H9 (cell line): ENCODE results near the gene CCDC40. TPM values are rescaled to one million over a fixed set of nuclear protein-coding genes. Genes with fewer than 3 reads are reported as not detected.

ENCODE experiments used
- DNase-seq: peaks from one replicate; pipeline ENCODE4 v3.0.0-alpha.2; 2017
- H2AFZ ChIP-seq: one replicate; pipeline ENCODE4 v1.6.1; 2013; ENCODE audit warnings: mild to moderate bottlenecking, low read length, control low read depth, moderate library complexity
- H2AK5ac ChIP-seq: 2 replicates; pipeline ENCODE4 v1.6.1; 2013; ENCODE audit warnings: low read length, control low read depth, mixed read lengths; ENCODE audit not compliant: insufficient read length
- H2BK120ac ChIP-seq: one replicate; pipeline ENCODE4 v1.6.1; 2013; ENCODE audit warnings: low read depth, mild to moderate bottlenecking, low read length, control low read depth, inconsistent platforms; ENCODE audit not compliant: poor library complexity, severe bottlenecking
- H2BK12ac ChIP-seq: 2 replicates; pipeline ENCODE4 v1.6.1; 2013; ENCODE audit warnings: low read length, control low read depth, mixed read lengths, low read depth; ENCODE audit not compliant: insufficient read length
- H2BK15ac ChIP-seq: 2 replicates; pipeline ENCODE4 v1.6.1; 2013; ENCODE audit warnings: low read depth, low read length, control low read depth
- H2BK20ac ChIP-seq: one replicate; pipeline ENCODE4 v1.6.1; 2013; ENCODE audit warnings: low read depth, mild to moderate bottlenecking, low read length, control low read depth, inconsistent platforms; ENCODE audit not compliant: poor library complexity, severe bottlenecking
- H2BK5ac ChIP-seq: 2 replicates; pipeline ENCODE4 v1.6.1; 2013; ENCODE audit warnings: low read length, control low read depth, mixed read lengths; ENCODE audit not compliant: insufficient read length
- H3K14ac ChIP-seq: 2 replicates; pipeline ENCODE4 v1.6.1; 2013; ENCODE audit warnings: low read length, control low read depth; ENCODE audit not compliant: insufficient read depth
- H3K18ac ChIP-seq: 2 replicates; pipeline ENCODE4 v1.6.1; 2013; ENCODE audit warnings: low read depth, mild to moderate bottlenecking, mixed read lengths, low read length, control low read depth; ENCODE audit not compliant: insufficient read length
- H3K23ac ChIP-seq: 2 replicates; pipeline ENCODE4 v1.6.1; 2013; ENCODE audit warnings: low read length, control low read depth, mixed read lengths, low read depth; ENCODE audit not compliant: insufficient read length
- H3K23me2 ChIP-seq: 2 replicates; pipeline ENCODE4 v1.6.1; 2013; ENCODE audit warnings: low read depth, mild to moderate bottlenecking, mixed read lengths, low read length, control low read depth; ENCODE audit not compliant: insufficient read length, poor library complexity, severe bottlenecking
- H3K27ac ChIP-seq: 2 replicates; pipeline ENCODE4 v1.5.1; 2013; ENCODE audit warnings: low read length, control low read depth, mixed read lengths, low read depth; ENCODE audit not compliant: insufficient read length
- H3K27me3 ChIP-seq: 2 replicates; pipeline ENCODE4 v1.6.1; 2013; ENCODE audit warnings: low read length, control low read depth, inconsistent platforms; ENCODE audit not compliant: insufficient read depth
- H3K4ac ChIP-seq: 2 replicates; pipeline ENCODE4 v1.6.1; 2013; ENCODE audit warnings: low read depth, mild to moderate bottlenecking, control low read depth, inconsistent platforms, low read length, moderate library complexity
- H3K4me1 ChIP-seq: 2 replicates; pipeline ENCODE4 v1.6.1; 2013; ENCODE audit warnings: low read length, control low read depth, inconsistent platforms; ENCODE audit not compliant: insufficient read depth
- H3K4me2 ChIP-seq: 2 replicates; pipeline ENCODE4 v1.6.1; 2013; ENCODE audit warnings: low read length, control low read depth, mixed read lengths; ENCODE audit not compliant: insufficient read length, insufficient read depth
- H3K56ac ChIP-seq: 2 replicates; pipeline ENCODE4 v1.6.1; 2013; ENCODE audit warnings: low read depth, mild to moderate bottlenecking, mixed read lengths, low read length, control low read depth; ENCODE audit not compliant: insufficient read length
- H3K79me1 ChIP-seq: 2 replicates; pipeline ENCODE4 v1.6.1; 2013; ENCODE audit warnings: low read depth, mild to moderate bottlenecking, moderate library complexity, low read length, control low read depth, inconsistent platforms; ENCODE audit not compliant: insufficient read depth, poor library complexity, severe bottlenecking
- H3K79me2 ChIP-seq: 2 replicates; pipeline ENCODE4 v1.6.1; 2013; ENCODE audit warnings: low read length, control low read depth, inconsistent platforms; ENCODE audit not compliant: insufficient read depth
- H3K9ac ChIP-seq: 2 replicates; pipeline ENCODE4 v1.6.1; 2013; ENCODE audit warnings: low read length, control low read depth, mixed read lengths; ENCODE audit not compliant: insufficient read length; ENCODE audit errors: extremely low read depth
- H3K9me3 ChIP-seq: one replicate; pipeline ENCODE4 v1.6.1; 2013; ENCODE audit warnings: low read depth, low read length, inconsistent platforms; ENCODE audit not compliant: control insufficient read depth
- H3T11ph ChIP-seq: one replicate; pipeline ENCODE4 v1.6.1; 2013; ENCODE audit warnings: mild to moderate bottlenecking, low read length, control low read depth, inconsistent platforms
- H4K20me1 ChIP-seq: one replicate; pipeline ENCODE4 v1.6.1; 2013; ENCODE audit not compliant: control insufficient read depth, insufficient read length, insufficient read depth
- H4K5ac ChIP-seq: 2 replicates; pipeline ENCODE4 v1.6.1; 2013; ENCODE audit warnings: low read depth, mild to moderate bottlenecking, mixed read lengths, low read length, control low read depth; ENCODE audit not compliant: insufficient read length
- H4K8ac ChIP-seq: replicated peaks from 2 replicates; pipeline ENCODE4 v1.6.1; 2013; ENCODE audit warnings: low read length, control low read depth, mixed read lengths, low read depth; ENCODE audit not compliant: insufficient read length
- H4K91ac ChIP-seq: 2 replicates; pipeline ENCODE4 v1.6.1; 2013; ENCODE audit warnings: low read depth, mild to moderate bottlenecking, moderate library complexity, mixed read lengths, low read length, control low read depth; ENCODE audit not compliant: insufficient read length
- H3K27ac Mint-ChIP-seq, 3 experiments: 2 replicates in 2 of 3; 3 replicates in 1 of 3; pipeline ENCODE4 v1.8.0; 2020 to 2021; ENCODE audit warnings: mixed read lengths in 3 of 3, mild to moderate bottlenecking in 1 of 3, moderate library complexity in 1 of 3
- H3K27me3 Mint-ChIP-seq: 2 replicates; pipeline ENCODE4 v1.8.0; 2021; ENCODE audit warnings: low read depth, mild to moderate bottlenecking, moderate library complexity, mixed read lengths
- H3K36me3 Mint-ChIP-seq, 3 experiments: 2 replicates in 2 of 3; 3 replicates in 1 of 3; pipeline ENCODE4 v1.8.0; 2020 to 2021; ENCODE audit warnings: low read depth in 3 of 3, mixed read lengths in 3 of 3; ENCODE audit not compliant: insufficient read depth in 1 of 3
- H3K4me1 Mint-ChIP-seq, 2 experiments: 2 replicates each; pipeline ENCODE4 v1.8.0; 2020; ENCODE audit warnings: mixed read lengths in 2 of 2
- H3K4me3 Mint-ChIP-seq, 2 experiments: 2 replicates in 1 of 2; 3 replicates in 1 of 2; pipeline ENCODE4 v1.8.0; 2020 to 2021; ENCODE audit warnings: mild to moderate bottlenecking in 2 of 2, mixed read lengths in 2 of 2, moderate library complexity in 1 of 2
- H3K9me3 Mint-ChIP-seq, 2 experiments: 2 replicates in 1 of 2; 3 replicates in 1 of 2; pipeline ENCODE4 v1.8.0; 2020; ENCODE audit warnings: mild to moderate bottlenecking in 2 of 2, mixed read lengths in 2 of 2, moderate library complexity in 1 of 2
- CTCF ChIP-seq: fragments of 200-600 bp; sonication (generic); conservative IDR thresholded peaks from 3 replicates; pipeline ENCODE4 v1.8.0; 2021; ENCODE audit warnings: antibody characterized with exemption, mild to moderate bottlenecking
- WGBS: extraction: QIAGEN DNeasy Blood & Tissue Kit; methylation state at CpG from one replicate; pipeline ENCODE4 v1.1.7; 2013; ENCODE audit warnings: missing lambda C conversion rate, low lambda C conversion rate, mixed read lengths; ENCODE audit not compliant: insufficient read length; ENCODE audit errors: extremely low coverage; 5-methylcytosine and 5-hydroxymethylcytosine counted together
- total RNA-seq: library from RNA; stranded (reverse); gene quantifications from 2 replicates; pipeline ENCODE4 v1.2.1, GENCODE V29; 2021

CCDC40 gene
- total RNA-seq, 1 experiment from 2014 or later = 8.9 TPM

- Histone ChIP-seq H2BK12ac (no peak overlapping the region), H3K27me3 (no peaks in the 10 kb centered on the region), H3K14ac (no peak overlapping the region), H2BK120ac (no peak overlapping the region), H4K91ac (no peak overlapping the region), H2BK20ac (no peak overlapping the region), H3K56ac (no peak overlapping the region), H4K8ac (no peak overlapping the region), H2BK5ac (no peak overlapping the region), H3K79me2 (no peaks in the 10 kb centered on the region), H2AK5ac (no peak overlapping the region), H3K9ac (no peak overlapping the region), H3K27ac (no peak overlapping the region), H4K20me1 (no peaks in the 10 kb centered on the region), H3K23me2 (no peaks in the 10 kb centered on the region), H2AFZ (no peak overlapping the region), H3K79me1 (no peaks in the 10 kb centered on the region), H2BK15ac (no peak overlapping the region), H3K4ac (no peak overlapping the region), H3T11ph (no peak overlapping the region), H3K4me2 (no peak overlapping the region), H3K23ac (no peak overlapping the region), H3K9me3 (no peaks in the 10 kb centered on the region), H4K5ac (no peak overlapping the region), H3K4me1 (no peaks in the 10 kb centered on the region), H3K18ac (no peak overlapping the region)
- DNase-seq = peak; percentile 1
- TF ChIP-seq CTCF = no peak
- Mint-ChIP-seq H3K4me3 (no peak overlapping the region), H3K27me3 (no peaks in the 10 kb centered on the region; the same call in 1 of the 2 replicates), H3K9me3 (peaks cover 0 to 7% of the 10 kb centered on the region in 2 experiments; a peak in 1 of 5 replicates), H3K36me3 (peaks cover 2 to 41% (median 7%) of the 10 kb centered on the region in 3 experiments; a peak in 6 of 7 replicates), H3K4me1 (peaks cover 15 to 26% of the 10 kb centered on the region in 2 experiments), H3K27ac (no peak overlapping the region)
- WGBS = no CpG with 5 or more reads among the region's 8 CpGs
Observed at GRCh38 chr17:80115159-80115558, 78.7 kb downstream of the CCDC40 start.
